ENCODE data around the gene NHP2.

Gene NHP2

GRCh38 chr5:178113141-178113787, 40.4 kb downstream of the NHP2 start, which contains the start of gene N4BP3:
TSS of gene N4BP3 (plus strand) at chr5:178113532. CDS start at chr5:178119584, 6,052 bp downstream.
- peak within 1 kb of the TSS; percentile 41 for H3K4me3 ChIP-seq (ENCODE audit: low read depth, low read length)
- DNase-seq (ENCODE audit: low read depth), result no peak
- peak; percentile 33; the same call in 1 of the 2 replicates for TF ChIP-seq CTCF (IDR thresholded peaks at IDR 0.05; ENCODE audit: control insufficient read depth, extremely low read depth, insufficient read depth)

GRCh38 chr5:178112545-178112944, 41.1 kb downstream of the NHP2 start:
- DNase-seq (ENCODE audit: low read depth), result no peak
- no peak overlapping the region for H3K4me3 ChIP-seq (ENCODE audit: low read depth, low read length)
- no peak for TF ChIP-seq CTCF (IDR thresholded peaks at IDR 0.05; ENCODE audit: control insufficient read depth, extremely low read depth, insufficient read depth)

- no peak for DNase-seq (ENCODE audit: low read depth)
- H3K4me3 ChIP-seq (ENCODE audit: low read depth, low read length), result no peak overlapping the region
- TF ChIP-seq CTCF (IDR thresholded peaks at IDR 0.05; ENCODE audit: control insufficient read depth, extremely low read depth, insufficient read depth), result no peak
Measured at GRCh38 chr5:178111925-178112324, 41.8 kb downstream of the NHP2 start.

GRCh38 chr5:178110511-178110910, 43.2 kb downstream of the NHP2 start:
- TF ChIP-seq CTCF (IDR thresholded peaks at IDR 0.05; ENCODE audit: control insufficient read depth, extremely low read depth, insufficient read depth), result no peak
- H3K4me3 ChIP-seq (ENCODE audit: low read depth, low read length), result no peak overlapping the region
- DNase-seq (ENCODE audit: low read depth), result no peak

GRCh38 chr5:178108966-178109365, 44.7 kb downstream of the NHP2 start:
- H3K4me3 ChIP-seq (ENCODE audit: low read depth, low read length), result no peak overlapping the region
- TF ChIP-seq CTCF (IDR thresholded peaks at IDR 0.05; ENCODE audit: control insufficient read depth, extremely low read depth, insufficient read depth), result no peak
- DNase-seq (ENCODE audit: low read depth), result no peak

- TF ChIP-seq CTCF (IDR thresholded peaks at IDR 0.05; ENCODE audit: control insufficient read depth, extremely low read depth, insufficient read depth), result no peak
- no peak for DNase-seq (ENCODE audit: low read depth)
- no peak overlapping the region for H3K4me3 ChIP-seq (ENCODE audit: low read depth, low read length)
Measured at GRCh38 chr5:178108446-178108845, 45.2 kb downstream of the NHP2 start.

GRCh38 chr5:178107756-178108310, 45.9 kb downstream of the NHP2 start:
- no peak overlapping the region for H3K4me3 ChIP-seq (ENCODE audit: low read depth, low read length)
- TF ChIP-seq CTCF (IDR thresholded peaks at IDR 0.05; ENCODE audit: control insufficient read depth, extremely low read depth, insufficient read depth), result no peak
- DNase-seq (ENCODE audit: low read depth), result no peak

All from LNCaP clone FGC (cell line).